Measurements from ENCODE around the gene IMPG2. TPM values are rescaled to one million over a fixed set of nuclear protein-coding genes. Genes with fewer than 3 reads are reported as not detected.

IMPG2 gene
- total RNA-seq, 1 experiment from 2014 or later = 0.18 TPM

- no peaks in the 10 kb centered on the region for H3F3A ChIP-seq (ENCODE audit: low read length, unreplicated experiment)
- no peak overlapping the region for H3K9ac ChIP-seq (ENCODE audit: low read length)
- H3K9me3 ChIP-seq (ENCODE audit: low read length) = no peaks in the 10 kb centered on the region
- no peak overlapping the region for H2AFZ ChIP-seq (ENCODE audit: low read length)
- H3K4me2 ChIP-seq (ENCODE audit: low read length) = no peak overlapping the region
- POLR2A ChIA-PET (ENCODE audit: unreplicated experiment) = no interaction called here
- DNase-seq = no peak
- no peaks in the 10 kb centered on the region for H3K9me2 ChIP-seq (replicated peaks; ENCODE audit: low read length)
- no peak overlapping the region for H3K27ac ChIP-seq (ENCODE audit: low read length)
- no peak overlapping the region for H3K4me3 ChIP-seq (ENCODE audit: low read length)
- no peaks in the 10 kb centered on the region for H3K79me2 ChIP-seq (ENCODE audit: low read length)
- no peaks in the 10 kb centered on the region for H3K27me3 ChIP-seq (ENCODE audit: low read length)
- intact Hi-C loops (cut with micrococcal nuclease) = no loop called here
- ATAC-seq = no peak
- no peak for TF ChIP-seq EZH2 (IDR thresholded peaks at IDR 0.05; ENCODE audit: low read length, unreplicated experiment)
- TF ChIP-seq CTCF (conservative IDR thresholded peaks at IDR 0.05; ENCODE audit: low read depth, low read length) = no peak
- no peak for TF ChIP-seq EZH2phosphoT487 (IDR thresholded peaks at IDR 0.05; ENCODE audit: borderline replicate concordance, low read length)
- BruUV-seq (replicated peaks) = no TSS peak
- H4K20me1 ChIP-seq (ENCODE audit: low read length) = no peaks in the 10 kb centered on the region
- CTCF ChIA-PET = no interaction called here
- H3K4me1 ChIP-seq (ENCODE audit: insufficient read depth, low read length) = no peaks in the 10 kb centered on the region
- no peaks in the 10 kb centered on the region for H3K36me3 ChIP-seq (ENCODE audit: low read depth, low read length)
These were observed 76.2 kb downstream of the IMPG2 start for GRCh38 chr3:101244212-101244575.

GRCh38 chr3:101243285-101244211, 76.8 kb downstream of the IMPG2 start:
- no peaks in the 10 kb centered on the region for H3K36me3 ChIP-seq (ENCODE audit: low read depth, low read length)
- ChIA-PET POLR2A (ENCODE audit: unreplicated experiment) (no interaction called here), CTCF (no interaction called here)
- H3K4me2 ChIP-seq (ENCODE audit: low read length) = no peak overlapping the region
- H3K27ac ChIP-seq (ENCODE audit: low read length) = no peak overlapping the region
- TF ChIP-seq CTCF (conservative IDR thresholded peaks at IDR 0.05; ENCODE audit: low read depth, low read length) (no peak), EZH2 (IDR thresholded peaks at IDR 0.05; ENCODE audit: low read length, unreplicated experiment) (no peak), EZH2phosphoT487 (IDR thresholded peaks at IDR 0.05; ENCODE audit: borderline replicate concordance, low read length) (no peak)
- H3K4me3 ChIP-seq (ENCODE audit: low read length) = no peak overlapping the region
- H2AFZ ChIP-seq (ENCODE audit: low read length) = no peak overlapping the region
- H3K9ac ChIP-seq (ENCODE audit: low read length) = no peak overlapping the region
- no peaks in the 10 kb centered on the region for H3K9me3 ChIP-seq (ENCODE audit: low read length)
- no peaks in the 10 kb centered on the region for H3K4me1 ChIP-seq (ENCODE audit: insufficient read depth, low read length)
- intact Hi-C loops (cut with micrococcal nuclease) = no loop called here
- H3K27me3 ChIP-seq (ENCODE audit: low read length) = no peaks in the 10 kb centered on the region
- no peaks in the 10 kb centered on the region for H4K20me1 ChIP-seq (ENCODE audit: low read length)
- ATAC-seq (no peak), DNase-seq (no peak)
- no peaks in the 10 kb centered on the region for H3K79me2 ChIP-seq (ENCODE audit: low read length)
- no TSS peak for BruUV-seq (replicated peaks)
- H3K9me2 ChIP-seq (replicated peaks; ENCODE audit: low read length) = no peaks in the 10 kb centered on the region
- H3F3A ChIP-seq (ENCODE audit: low read length, unreplicated experiment) = no peaks in the 10 kb centered on the region

GRCh38 chr3:101240719-101241399, 79.5 kb downstream of the IMPG2 start:
- intact Hi-C loops (cut with micrococcal nuclease) = no loop called here
- no peaks in the 10 kb centered on the region for H3K4me1 ChIP-seq (ENCODE audit: insufficient read depth, low read length)
- no peaks in the 10 kb centered on the region for H3K9me3 ChIP-seq (ENCODE audit: low read length)
- H3F3A ChIP-seq (ENCODE audit: low read length, unreplicated experiment) = no peaks in the 10 kb centered on the region
- H2AFZ ChIP-seq (ENCODE audit: low read length) = no peak overlapping the region
- ChIA-PET CTCF (no interaction called here), POLR2A (ENCODE audit: unreplicated experiment) (no interaction called here)
- DNase-seq (no peak), ATAC-seq (no peak)
- TF ChIP-seq EZH2 (IDR thresholded peaks at IDR 0.05; ENCODE audit: low read length, unreplicated experiment) (no peak), EZH2phosphoT487 (IDR thresholded peaks at IDR 0.05; ENCODE audit: borderline replicate concordance, low read length) (no peak), CTCF (conservative IDR thresholded peaks at IDR 0.05; ENCODE audit: low read depth, low read length) (no peak)
- no TSS peak for BruUV-seq (replicated peaks)
- H3K36me3 ChIP-seq (ENCODE audit: low read depth, low read length) = no peaks in the 10 kb centered on the region
- no peaks in the 10 kb centered on the region for H3K9me2 ChIP-seq (replicated peaks; ENCODE audit: low read length)
- H3K4me2 ChIP-seq (ENCODE audit: low read length) = no peak overlapping the region
- H3K27me3 ChIP-seq (ENCODE audit: low read length) = no peaks in the 10 kb centered on the region
- no peak overlapping the region for H3K9ac ChIP-seq (ENCODE audit: low read length)
- no peaks in the 10 kb centered on the region for H4K20me1 ChIP-seq (ENCODE audit: low read length)
- no peaks in the 10 kb centered on the region for H3K79me2 ChIP-seq (ENCODE audit: low read length)
- H3K4me3 ChIP-seq (ENCODE audit: low read length) = no peak overlapping the region
- no peak overlapping the region for H3K27ac ChIP-seq (ENCODE audit: low read length)
